ENCODE results near the gene NOS3. TPM values are rescaled to one million over a fixed set of nuclear protein-coding genes. Genes with fewer than 3 reads are reported as not detected.

The NOS3 gene
- polyA plus RNA-seq, 6 donors from 2014 or later, result 0.29 to 2.8 (median 1.3) TPM

- peak; percentile 25 to 30 for ATAC-seq (ENCODE audit: low read depth in 2 of 2)
- peaks cover 0 to 8% of the 10 kb centered on the region in 2 donors for H3K36me3 Mint-ChIP-seq
- H3K9me3 Mint-ChIP-seq, result peaks cover 0 to 3% (median 0%) of the 10 kb centered on the region in 7 donors
- H3K27me3 Mint-ChIP-seq, result peaks cover 25 to 62% (median 49%) of the 10 kb centered on the region in 3 donors
- DNase-seq, result peak; percentile 19
- peak overlapping the region in 5 of 6 donors; percentile 34 to 95 (median 85) for H3K27ac Mint-ChIP-seq
- H3K4me3 Mint-ChIP-seq, result peak overlapping the region; percentile 81 to 92 (median 88)
- H3K4me1 Mint-ChIP-seq, result peaks cover 28 to 38% (median 34%) of the 10 kb centered on the region in 3 donors
Observed at GRCh38 chr7:150973571-150974451, 17.0 kb upstream of the NOS3 start.

- Mint-ChIP-seq H3K27me3 (peaks cover 28 to 61% (median 52%) of the 10 kb centered on the region in 3 donors), H3K4me1 (peaks cover 29 to 41% (median 37%) of the 10 kb centered on the region in 3 donors)
- peak; percentile 72 for ATAC-seq (ENCODE audit: low read depth in 2 of 2)
Observed at GRCh38 chr7:150974468-150975391, 16.1 kb upstream of the NOS3 start.

GRCh38 chr7:150975536-150976319, 15.1 kb upstream of the NOS3 start:
- no peak for DNase-seq
- peaks cover 0 to 3% (median 0%) of the 10 kb centered on the region in 7 donors for H3K9me3 Mint-ChIP-seq
- no peak for ATAC-seq (ENCODE audit: low read depth in 2 of 2)
- H3K36me3 Mint-ChIP-seq, result peaks cover 0 to 8% of the 10 kb centered on the region in 2 donors
- peaks cover 29 to 41% (median 40%) of the 10 kb centered on the region in 3 donors for H3K4me1 Mint-ChIP-seq
- peaks cover 28 to 61% (median 51%) of the 10 kb centered on the region in 3 donors for H3K27me3 Mint-ChIP-seq
- H3K27ac Mint-ChIP-seq, result peak overlapping the region in 1 of 6 donors; percentile 26
- peak overlapping the region; percentile 65 to 84 (median 76) for H3K4me3 Mint-ChIP-seq

More at GRCh38 chr7:150974468-150975391, 16.1 kb upstream of the NOS3 start:
- DNase-seq, result peak; percentile 60
- Mint-ChIP-seq H3K27ac (peak overlapping the region in 4 of 6 donors; percentile 34 to 95 (median 64)), H3K36me3 (peaks cover 0 to 8% of the 10 kb centered on the region in 2 donors), H3K9me3 (peaks cover 0 to 3% (median 0%) of the 10 kb centered on the region in 7 donors), H3K4me3 (peak overlapping the region; percentile 81 to 92 (median 88))

- Mint-ChIP-seq H3K9me3 (peaks cover 0 to 3% (median 0%) of the 10 kb centered on the region in 7 donors), H3K27me3 (peaks cover 36 to 61% (median 54%) of the 10 kb centered on the region in 3 donors), H3K4me1 (peaks cover 29 to 41% (median 40%) of the 10 kb centered on the region in 3 donors), H3K27ac (peak overlapping the region in 2 of 6 donors; percentile 9 to 67), H3K4me3 (peak overlapping the region; percentile 75 to 92 (median 81)), H3K36me3 (peaks cover 0 to 8% of the 10 kb centered on the region in 2 donors)
- ATAC-seq (ENCODE audit: low read depth in 2 of 2), result no peak
- no peak for DNase-seq
Observed at GRCh38 chr7:150976529-150977381, 14.1 kb upstream of the NOS3 start.

- Mint-ChIP-seq H3K4me1 (peaks cover 29 to 41% (median 40%) of the 10 kb centered on the region in 3 donors), H3K9me3 (peaks cover 0 to 3% (median 0%) of the 10 kb centered on the region in 7 donors), H3K27ac (peak overlapping the region in 3 of 6 donors; percentile 9 to 84 (median 14)), H3K36me3 (peaks cover 0 to 8% of the 10 kb centered on the region in 2 donors), H3K27me3 (peaks cover 44 to 63% (median 62%) of the 10 kb centered on the region in 3 donors), H3K4me3 (peak overlapping the region; percentile 56 to 92 (median 81))
- ATAC-seq (ENCODE audit: low read depth in 2 of 2), result no peak
- DNase-seq, result no peak
Observed at GRCh38 chr7:150977382-150978125, 13.3 kb upstream of the NOS3 start.

GRCh38 chr7:150978126-150978789, 12.6 kb upstream of the NOS3 start, which contains the start of gene KCNH2:
TSS of gene KCNH2 (minus strand) at chr7:150978321. CDS start at chr7:150977913, 408 bp downstream.
- peaks cover 0 to 8% of the 10 kb centered on the region in 2 donors for H3K36me3 Mint-ChIP-seq
- H3K27me3 Mint-ChIP-seq, result peaks cover 46 to 70% (median 70%) of the 10 kb centered on the region in 3 donors
- peak within 1 kb of the TSS in 4 of 6 donors; percentile 14 to 86 (median 44) for H3K27ac Mint-ChIP-seq
- ATAC-seq (ENCODE audit: low read depth in 2 of 2), result no peak
- no peak for DNase-seq
- H3K4me3 Mint-ChIP-seq, result peak within 1 kb of the TSS; percentile 70 to 92 (median 86)
- H3K4me1 Mint-ChIP-seq, result peaks cover 26 to 41% (median 40%) of the 10 kb centered on the region in 3 donors
- peaks cover 0 to 3% (median 0%) of the 10 kb centered on the region in 7 donors for H3K9me3 Mint-ChIP-seq

GRCh38 chr7:150979713-150980390, 11.0 kb upstream of the NOS3 start:
- DNase-seq (no peak), ATAC-seq (ENCODE audit: low read depth in 2 of 2) (no peak)
- Mint-ChIP-seq H3K27ac (no peak overlapping the region), H3K27me3 (peaks cover 53 to 80% (median 74%) of the 10 kb centered on the region in 3 donors), H3K9me3 (peaks cover 0 to 3% (median 0%) of the 10 kb centered on the region in 7 donors), H3K36me3 (peaks cover 0 to 8% of the 10 kb centered on the region in 2 donors), H3K4me1 (peaks cover 16 to 31% (median 25%) of the 10 kb centered on the region in 3 donors), H3K4me3 (peak overlapping the region in 4 of 8 donors; percentile 27 to 71 (median 57))

- no peak for DNase-seq
- peaks cover 58 to 81% (median 73%) of the 10 kb centered on the region in 3 donors for H3K27me3 Mint-ChIP-seq
- H3K4me3 Mint-ChIP-seq, result no peak overlapping the region
Observed at GRCh38 chr7:150980663-150981062, 10.2 kb upstream of the NOS3 start.

GRCh38 chr7:150981644-150982043, 9.2 kb upstream of the NOS3 start:
- Mint-ChIP-seq H3K9me3 (peaks cover 0 to 3% (median 0%) of the 10 kb centered on the region in 7 donors), H3K27me3 (peaks cover 60 to 81% (median 73%) of the 10 kb centered on the region in 3 donors), H3K36me3 (peaks cover 0 to 5% of the 10 kb centered on the region in 2 donors), H3K27ac (peak overlapping the region in 2 of 6 donors; percentile 34 to 51), H3K4me3 (no peak overlapping the region), H3K4me1 (peaks cover 19 to 26% (median 25%) of the 10 kb centered on the region in 3 donors)
- no peak for DNase-seq
- no peak for ATAC-seq (ENCODE audit: low read depth in 2 of 2)

More at GRCh38 chr7:150980663-150981062, 10.2 kb upstream of the NOS3 start:
- peaks cover 0 to 8% of the 10 kb centered on the region in 2 donors for H3K36me3 Mint-ChIP-seq
- H3K4me1 Mint-ChIP-seq, result peaks cover 17 to 25% (median 21%) of the 10 kb centered on the region in 3 donors
- H3K27ac Mint-ChIP-seq, result peak overlapping the region in 1 of 6 donors; percentile 60
- no peak for ATAC-seq (ENCODE audit: low read depth in 2 of 2)
- peaks cover 0 to 3% (median 0%) of the 10 kb centered on the region in 7 donors for H3K9me3 Mint-ChIP-seq

GRCh38 chr7:150982351-150982750, 8.5 kb upstream of the NOS3 start:
- H3K27ac Mint-ChIP-seq, result no peak overlapping the region
- no peak for DNase-seq

More at GRCh38 chr7:150982351-150982750, 8.5 kb upstream of the NOS3 start:
- peaks cover 0 to 3% (median 0%) of the 10 kb centered on the region in 7 donors for H3K9me3 Mint-ChIP-seq
- peaks cover 12 to 20% (median 18%) of the 10 kb centered on the region in 3 donors for H3K4me1 Mint-ChIP-seq
- H3K27me3 Mint-ChIP-seq, result peaks cover 53 to 81% (median 69%) of the 10 kb centered on the region in 3 donors
- H3K36me3 Mint-ChIP-seq, result no peaks in the 10 kb centered on the region
- peak overlapping the region in 1 of 8 donors; percentile 17 for H3K4me3 Mint-ChIP-seq
- ATAC-seq (ENCODE audit: low read depth in 2 of 2), result no peak

Data from naive B cell (primary cell).